HL-60 (cell line): ENCODE results near the gene TSHZ2.

ENCODE experiments used
- DNase-seq, 2 experiments: peaks; one replicate each; pipeline ENCODE4 v3.0.0-alpha.2; 2010 to 2020; ENCODE audit warnings: low read depth in 1 of 2, low spot score in 1 of 2
- H3K27ac ChIP-seq: fragments of 250-450 bp; sonication (Bioruptor Pico); replicated peaks from 2 replicates; pipeline ENCODE4 v1.5.1; 2020; ENCODE audit warnings: mild to moderate bottlenecking, moderate library complexity
- H3K27me3 ChIP-seq: fragments of 250-450 bp; sonication (Bioruptor Pico); 2 replicates; pipeline ENCODE4 v1.5.1; 2021; ENCODE audit warnings: mild to moderate bottlenecking, moderate library complexity; ENCODE audit not compliant: insufficient read depth, poor library complexity, severe bottlenecking
- H3K4me3 ChIP-seq: replicated peaks from 2 replicates; pipeline ENCODE4 v1.5.1; 2011; ENCODE audit warnings: mild to moderate bottlenecking, control low read depth, low read length; ENCODE audit not compliant: insufficient read depth
- CTCF ChIP-seq: IDR thresholded peaks from one replicate; pipeline ENCODE4 v1.5.1; 2011; ENCODE audit warnings: low read length, control low read depth, inconsistent platforms; ENCODE audit not compliant: insufficient read depth
- GABPA ChIP-seq: IDR thresholded peaks from 2 replicates; pipeline ENCODE4 v1.6.1; 2012; ENCODE audit warnings: low read depth
- POLR2AphosphoS5 ChIP-seq: IDR thresholded peaks from 2 replicates; pipeline ENCODE4 v1.6.1; 2012; ENCODE audit warnings: low read depth
- REST ChIP-seq: IDR thresholded peaks from 2 replicates; pipeline ENCODE4 v1.6.1; 2012; ENCODE audit warnings: low read depth; ENCODE audit not compliant: insufficient replicate concordance
- SPI1 ChIP-seq: IDR thresholded peaks from 2 replicates; pipeline ENCODE4 v1.6.1; 2012; ENCODE audit warnings: low read depth, mild to moderate bottlenecking, borderline replicate concordance

The TSHZ2 gene

GRCh38 chr20:53389516-53390300 lies 417.6 kb downstream of the TSHZ2 start:
- Histone ChIP-seq H3K27ac (no peak overlapping the region), H3K4me3 (no peak overlapping the region), H3K27me3 (no peaks in the 10 kb centered on the region)
- TF ChIP-seq REST (no peak), SPI1 (no peak), CTCF (no peak), GABPA (no peak), POLR2AphosphoS5 (no peak)
- peak in 1 of 2 experiments; percentile 6 for DNase-seq

- no peak for TF ChIP-seq REST
- no peak for TF ChIP-seq CTCF
- TF ChIP-seq POLR2AphosphoS5 = no peak
- no peak for TF ChIP-seq GABPA
- TF ChIP-seq SPI1 = no peak
- H3K27ac ChIP-seq = no peak overlapping the region
- DNase-seq = no peak
- H3K27me3 ChIP-seq = no peaks in the 10 kb centered on the region
- no peak overlapping the region for H3K4me3 ChIP-seq
Measured at GRCh38 chr20:53390770-53391169, 418.6 kb downstream of the TSHZ2 start.

GRCh38 chr20:53394433-53394832 lies 422.3 kb downstream of the TSHZ2 start:
- DNase-seq = no peak
- H3K27ac ChIP-seq = no peak overlapping the region
- no peaks in the 10 kb centered on the region for H3K27me3 ChIP-seq
- H3K4me3 ChIP-seq = no peak overlapping the region
- no peak for TF ChIP-seq SPI1
- no peak for TF ChIP-seq REST
- no peak for TF ChIP-seq CTCF
- TF ChIP-seq GABPA = no peak
- no peak for TF ChIP-seq POLR2AphosphoS5
